RWPE2 (cell line): ENCODE measurements around the gene COL6A1.

ENCODE experiments used
- ATAC-seq: fragments of 200-7000 bp; cut with Tn5 transposase; 3 replicates; pipeline ENCODE4 v1.9.1; 2021; ENCODE audit warnings: low read depth
- DNase-seq: peaks from one replicate; pipeline ENCODE4 v3.0.0-alpha.2; 2020; ENCODE audit warnings: low spot score
- H3K27ac ChIP-seq: fragments of 450-650 bp; 2 replicates; pipeline ENCODE4 v1.5.1; 2017; ENCODE audit warnings: mild to moderate bottlenecking; ENCODE audit not compliant: poor library complexity, severe bottlenecking
- H3K27me3 ChIP-seq: fragments of 250-450 bp; sonication (Bioruptor Pico); 2 replicates; pipeline ENCODE4 v1.5.1; 2021; ENCODE audit warnings: mild to moderate bottlenecking, moderate library complexity; ENCODE audit not compliant: insufficient read depth, poor library complexity, severe bottlenecking
- H3K36me3 ChIP-seq: fragments of 250-450 bp; sonication (Bioruptor Pico); 2 replicates; pipeline ENCODE4 v1.5.1; 2020; ENCODE audit warnings: low read depth, mild to moderate bottlenecking, moderate library complexity
- H3K4me1 ChIP-seq: fragments of 250-450 bp; sonication (Bioruptor Pico); 2 replicates; pipeline ENCODE4 v1.5.1; 2021; ENCODE audit warnings: mild to moderate bottlenecking, moderate library complexity; ENCODE audit not compliant: insufficient read depth, poor library complexity, severe bottlenecking
- H3K4me3 ChIP-seq: fragments of 250-450 bp; sonication (Bioruptor Pico); 2 replicates; pipeline ENCODE4 v1.5.1; 2021; ENCODE audit warnings: mild to moderate bottlenecking, moderate library complexity; ENCODE audit not compliant: severe bottlenecking
- H3K9me3 ChIP-seq: fragments of 250-450 bp; sonication (Bioruptor Pico); 2 replicates; pipeline ENCODE4 v1.5.1; 2021; ENCODE audit warnings: mild to moderate bottlenecking, moderate library complexity; ENCODE audit not compliant: severe bottlenecking
- TF ChIP-seq, protein P1 (sequence below): fragments of 450-650 bp; IDR thresholded peaks from one replicate; pipeline ENCODE4 v1.5.1; 2017; ENCODE audit warnings: mild to moderate bottlenecking, moderate library complexity; ENCODE audit not compliant: poor library complexity, severe bottlenecking

COL6A1 gene

GRCh38 chr21:46038341-46038829 lies 56.8 kb downstream of the COL6A1 start:
- H3K4me3 ChIP-seq, result no peak overlapping the region
- H3K36me3 ChIP-seq, result no peaks in the 10 kb centered on the region
- H3K27me3 ChIP-seq, result no peaks in the 10 kb centered on the region
- TF ChIP-seq, protein P1, sequence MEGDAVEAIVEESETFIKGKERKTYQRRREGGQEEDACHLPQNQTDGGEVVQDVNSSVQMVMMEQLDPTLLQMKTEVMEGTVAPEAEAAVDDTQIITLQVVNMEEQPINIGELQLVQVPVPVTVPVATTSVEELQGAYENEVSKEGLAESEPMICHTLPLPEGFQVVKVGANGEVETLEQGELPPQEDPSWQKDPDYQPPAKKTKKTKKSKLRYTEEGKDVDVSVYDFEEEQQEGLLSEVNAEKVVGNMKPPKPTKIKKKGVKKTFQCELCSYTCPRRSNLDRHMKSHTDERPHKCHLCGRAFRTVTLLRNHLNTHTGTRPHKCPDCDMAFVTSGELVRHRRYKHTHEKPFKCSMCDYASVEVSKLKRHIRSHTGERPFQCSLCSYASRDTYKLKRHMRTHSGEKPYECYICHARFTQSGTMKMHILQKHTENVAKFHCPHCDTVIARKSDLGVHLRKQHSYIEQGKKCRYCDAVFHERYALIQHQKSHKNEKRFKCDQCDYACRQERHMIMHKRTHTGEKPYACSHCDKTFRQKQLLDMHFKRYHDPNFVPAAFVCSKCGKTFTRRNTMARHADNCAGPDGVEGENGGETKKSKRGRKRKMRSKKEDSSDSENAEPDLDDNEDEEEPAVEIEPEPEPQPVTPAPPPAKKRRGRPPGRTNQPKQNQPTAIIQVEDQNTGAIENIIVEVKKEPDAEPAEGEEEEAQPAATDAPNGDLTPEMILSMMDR, result no peak
- no peaks in the 10 kb centered on the region for H3K4me1 ChIP-seq
- no peak overlapping the region for H3K27ac ChIP-seq
- DNase-seq, result no peak
- no peaks in the 10 kb centered on the region for H3K9me3 ChIP-seq
- ATAC-seq, result no peak

DNA sequence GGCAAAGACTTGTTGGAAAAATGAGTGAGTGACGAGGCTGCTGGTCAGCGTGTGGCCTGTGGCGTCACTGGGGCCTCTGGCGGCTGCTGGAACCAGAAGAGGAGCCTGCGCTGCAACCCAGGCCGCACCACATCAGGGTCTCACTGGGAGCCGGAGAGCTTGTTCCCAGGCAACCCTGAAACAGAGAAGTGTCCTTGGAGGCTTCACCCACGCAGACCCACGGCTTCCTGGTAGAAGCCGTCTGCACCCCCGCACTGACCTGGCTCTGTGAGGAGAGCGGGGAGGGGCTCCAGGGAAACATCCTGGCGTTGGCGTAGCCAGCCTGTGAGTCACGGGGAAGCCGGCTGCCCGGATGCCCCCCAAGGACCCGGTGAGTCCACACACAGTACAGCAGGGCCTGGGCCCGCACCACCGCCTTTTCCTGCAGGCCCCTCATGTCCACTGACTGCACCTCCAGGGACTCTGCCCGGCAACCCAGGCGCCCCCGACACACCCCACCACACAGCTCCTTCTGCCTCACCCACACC lies 57.4 kb downstream of the COL6A1 start:
- DNase-seq (no peak), ATAC-seq (no peak)
- Histone ChIP-seq H3K36me3 (no peaks in the 10 kb centered on the region), H3K27me3 (no peaks in the 10 kb centered on the region), H3K4me1 (no peaks in the 10 kb centered on the region), H3K4me3 (no peak overlapping the region), H3K27ac (no peak overlapping the region), H3K9me3 (no peaks in the 10 kb centered on the region)
- TF ChIP-seq, protein P1, result no peak

GRCh38 chr21:46039891-46040660 lies 58.5 kb downstream of the COL6A1 start:
- DNase-seq (no peak), ATAC-seq (no peak)
- Histone ChIP-seq H3K4me3 (no peak overlapping the region), H3K36me3 (no peaks in the 10 kb centered on the region), H3K27me3 (no peaks in the 10 kb centered on the region), H3K9me3 (no peaks in the 10 kb centered on the region), H3K27ac (no peak overlapping the region), H3K4me1 (no peaks in the 10 kb centered on the region)
- TF ChIP-seq, protein P1, result no peak

DNA sequence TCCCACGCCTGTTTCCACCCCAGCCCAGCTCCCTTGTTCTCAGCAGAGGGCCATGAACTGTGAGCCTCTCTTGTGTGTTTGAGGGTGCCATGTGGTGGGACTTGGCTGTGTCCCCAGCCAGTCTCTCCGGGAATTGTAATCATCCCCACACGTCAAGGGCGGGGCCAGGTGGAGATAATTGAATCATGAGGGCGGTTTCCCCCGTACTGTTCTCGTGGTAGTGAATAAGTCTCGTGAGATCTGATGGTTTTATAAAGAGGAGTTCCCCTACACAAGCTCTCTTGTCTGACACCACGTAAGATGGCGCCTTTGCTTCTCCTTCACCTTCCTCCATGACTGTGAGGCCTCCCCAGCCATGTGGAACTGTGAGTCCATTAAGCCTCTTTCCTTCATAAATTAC lies 59.1 kb downstream of the COL6A1 start:
- TF ChIP-seq, protein P1, result no peak
- H3K9me3 ChIP-seq, result no peaks in the 10 kb centered on the region
- H3K4me3 ChIP-seq, result no peak overlapping the region
- H3K27me3 ChIP-seq, result no peaks in the 10 kb centered on the region
- DNase-seq (no peak), ATAC-seq (no peak)
- no peak overlapping the region for H3K27ac ChIP-seq
- no peaks in the 10 kb centered on the region for H3K36me3 ChIP-seq
- H3K4me1 ChIP-seq, result no peaks in the 10 kb centered on the region

GRCh38 chr21:46041183-46041582 lies 59.6 kb downstream of the COL6A1 start:
- Histone ChIP-seq H3K27ac (no peak overlapping the region), H3K27me3 (no peaks in the 10 kb centered on the region), H3K36me3 (no peaks in the 10 kb centered on the region), H3K4me1 (no peaks in the 10 kb centered on the region), H3K4me3 (no peak overlapping the region), H3K9me3 (no peaks in the 10 kb centered on the region)
- no peak for DNase-seq
- TF ChIP-seq, protein P1, result no peak
- ATAC-seq, result no peak
